IMR-90 (cell line): ENCODE measurements around the gene CTNNA1. TPM values are rescaled to one million over a fixed set of nuclear protein-coding genes. Genes with fewer than 3 reads are reported as not detected.

Source experiments
- ATAC-seq: fragments of 200-7000 bp; cut with Tn5 transposase; 2 replicates; pipeline ENCODE4 v1.9.1; 2020; ENCODE audit warnings: low read depth, mild to moderate bottlenecking, moderate library complexity
- BruUV-seq: library from RNA; stranded (reverse); fragments of 400-500 nt; replicated peaks from 2 replicates; lab custom pipeline; 2021; lab: Mats Ljungman, UMichigan
- CTCF ChIA-PET: fragments of 300-600 bp; formaldehyde crosslinking; extraction: SDS; loops from one replicate; lab custom pipeline; 2021; ENCODE audit warnings: antibody characterized with exemption; lab: Yijun Ruan, JAX
- POLR2A ChIA-PET: fragments of 300-600 bp; sonication (Branson Sonifier 250); formaldehyde crosslinking; loops from one replicate; lab custom pipeline; 2022; ENCODE audit warnings: antibody characterized with exemption; ENCODE audit not compliant: unreplicated experiment; lab: Charles Lee
- DNase-seq: peaks from one replicate; pipeline ENCODE4 v3.0.0; 2013
- H2AFZ ChIP-seq: replicated peaks from 2 replicates; pipeline ENCODE3; 2013; ENCODE audit warnings: low read length, mild to moderate bottlenecking; ENCODE audit not compliant: poor library complexity
- H2AK5ac ChIP-seq: 2 replicates; pipeline ENCODE4 v1.6.1; 2013; ENCODE audit warnings: low read depth, low read length, inconsistent platforms
- H2AK9ac ChIP-seq: replicated peaks from 2 replicates; pipeline ENCODE3; 2013; ENCODE audit warnings: mild to moderate bottlenecking, low read depth, low read length, moderate library complexity; ENCODE audit not compliant: poor library complexity
- H2BK120ac ChIP-seq: 2 replicates; pipeline ENCODE4 v1.6.1; 2013; ENCODE audit warnings: low read depth, low read length, inconsistent platforms
- H2BK15ac ChIP-seq: 3 replicates; pipeline ENCODE4 v1.6.1; 2013; ENCODE audit warnings: low read depth, low read length, inconsistent platforms
- H2BK20ac ChIP-seq: 2 replicates; pipeline ENCODE4 v1.6.1; 2013; ENCODE audit warnings: low read depth, mild to moderate bottlenecking, inconsistent platforms, low read length, moderate library complexity
- H2BK5ac ChIP-seq: 2 replicates; pipeline ENCODE4 v1.6.1; 2013; ENCODE audit warnings: mild to moderate bottlenecking, low read depth, low read length, inconsistent platforms; ENCODE audit not compliant: poor library complexity, severe bottlenecking
- H3K14ac ChIP-seq: replicated peaks from 2 replicates; pipeline ENCODE4 v1.6.1; 2013; ENCODE audit warnings: low read depth, low read length, inconsistent platforms
- H3K18ac ChIP-seq: 2 replicates; pipeline ENCODE4 v1.6.1; 2013; ENCODE audit warnings: low read depth, low read length, control low read depth
- H3K23ac ChIP-seq: 2 replicates; pipeline ENCODE4 v1.6.1; 2013; ENCODE audit warnings: low read depth, low read length, inconsistent platforms
- H3K27ac ChIP-seq: 2 replicates; pipeline ENCODE4 v1.5.1; 2013; ENCODE audit warnings: mild to moderate bottlenecking, control low read depth, low read length; ENCODE audit not compliant: insufficient read depth
- H3K27me3 ChIP-seq: 2 replicates; pipeline ENCODE4 v1.6.1; 2013; ENCODE audit warnings: low read length; ENCODE audit not compliant: control insufficient read depth, insufficient read depth
- H3K36me3 ChIP-seq: 2 replicates; pipeline ENCODE4 v1.6.1; 2013; ENCODE audit warnings: low read length, mixed read lengths; ENCODE audit not compliant: control insufficient read depth, insufficient read depth
- H3K4ac ChIP-seq: 2 replicates; pipeline ENCODE4 v1.6.1; 2013; ENCODE audit warnings: low read depth, low read length, inconsistent platforms
- H3K4me1 ChIP-seq: 2 replicates; pipeline ENCODE4 v1.6.1; 2013; ENCODE audit warnings: low read length, mixed read lengths; ENCODE audit not compliant: control insufficient read depth, insufficient read depth
- H3K4me2 ChIP-seq: 2 replicates; pipeline ENCODE4 v1.6.1; 2013; ENCODE audit warnings: low read depth, mild to moderate bottlenecking, control low read depth, low read length, moderate library complexity
- H3K4me3 ChIP-seq: 2 replicates; pipeline ENCODE4 v1.5.1; 2013; ENCODE audit warnings: low read depth, mild to moderate bottlenecking, control low read depth, low read length, moderate library complexity; ENCODE audit not compliant: insufficient read depth
- H3K56ac ChIP-seq: 2 replicates; pipeline ENCODE4 v1.6.1; 2013; ENCODE audit warnings: low read length, inconsistent platforms; ENCODE audit not compliant: insufficient read depth; ENCODE audit errors: extremely low read depth
- H3K79me1 ChIP-seq, 2 experiments: 2 replicates each; pipeline ENCODE4 v1.6.1; 2013; ENCODE audit warnings: low read length in 2 of 2, inconsistent platforms in 1 of 2, low read depth in 1 of 2
- H3K9ac ChIP-seq: 2 replicates; pipeline ENCODE4 v1.6.1; 2013; ENCODE audit warnings: low read depth, low read length, control low read depth
- H3K9me1 ChIP-seq: 2 replicates; pipeline ENCODE4 v1.6.1; 2013; ENCODE audit warnings: low read length, inconsistent platforms; ENCODE audit not compliant: insufficient read depth
- H3K9me3 ChIP-seq: 2 replicates; pipeline ENCODE4 v1.6.1; 2013; ENCODE audit warnings: low read length; ENCODE audit not compliant: control insufficient read depth, insufficient read depth
- H4K20me1 ChIP-seq: 2 replicates; pipeline ENCODE4 v1.6.1; 2013; ENCODE audit warnings: low read length, inconsistent platforms; ENCODE audit not compliant: insufficient read depth
- H4K5ac ChIP-seq: 2 replicates; pipeline ENCODE4 v1.6.1; 2013; ENCODE audit warnings: mild to moderate bottlenecking, low read depth, low read length, control low read depth
- H4K8ac ChIP-seq, 2 experiments: 2 replicates each; pipeline ENCODE4 v1.6.1; 2013; ENCODE audit warnings: low read depth in 2 of 2, low read length in 2 of 2, control low read depth in 1 of 2, inconsistent platforms in 1 of 2
- H4K91ac ChIP-seq: 2 replicates; pipeline ENCODE4 v1.6.1; 2013; ENCODE audit warnings: low read depth, low read length, inconsistent platforms; ENCODE audit not compliant: insufficient read depth
- CTCF ChIP-seq: conservative IDR thresholded peaks from 2 replicates; pipeline ENCODE4 v1.5.1; 2012; ENCODE audit warnings: mild to moderate bottlenecking, low read depth, low read length, improper control_type of control experiment
- ELK1 ChIP-seq: fragments of 150-350 bp; IDR thresholded peaks from 2 replicates; pipeline ENCODE4 v1.6.1; 2016; ENCODE audit warnings: low read depth, mild to moderate bottlenecking, low read length, moderate library complexity, borderline replicate concordance
- MAZ ChIP-seq: IDR thresholded peaks from 2 replicates; pipeline ENCODE4 v1.6.1; 2012; ENCODE audit warnings: low read depth, mild to moderate bottlenecking, low read length, improper control_type of control experiment, moderate library complexity, borderline replicate concordance
- RAD21 ChIP-seq: IDR thresholded peaks from 2 replicates; pipeline ENCODE4 v1.6.1; 2012; ENCODE audit warnings: low read length, improper control_type of control experiment
- SMC3 ChIP-seq: fragments of 150-350 bp; IDR thresholded peaks from 2 replicates; pipeline ENCODE4 v1.6.1; 2016; ENCODE audit warnings: low read depth, mild to moderate bottlenecking, antibody characterized with exemption, low read length, moderate library complexity
- WGBS, 2 experiments: methylation state at CpG; one replicate each; pipeline versions ENCODE4 v1.1.5 to v1.1.7; 2013; ENCODE audit warnings: missing lambda C conversion rate in 2 of 2; ENCODE audit not compliant: insufficient read length in 1 of 2; ENCODE audit errors: extremely low coverage in 2 of 2; 5-methylcytosine and 5-hydroxymethylcytosine counted together
- dilution Hi-C: fragments of 300-500 bp; cut with HindIII; formaldehyde crosslinking; loops from one replicate; pipeline ENCODE4 v1.14.3; 2018; ENCODE audit warnings: low sequenced_read_pairs; ENCODE audit not compliant: unreplicated experiment
- in situ Hi-C: fragments of 300-500 bp; cut with MboI; formaldehyde crosslinking; loops from 3 replicates; pipeline ENCODE4 v1.14.3; 2019; ENCODE audit warnings: low sequenced_read_pairs, inconsistent platforms, mixed read lengths
- intact Hi-C: fragments of 100-400 bp; cut with micrococcal nuclease; formaldehyde crosslinking; loops from 2 replicates; pipeline ENCODE4 v1.10.0; 2022
- polyA plus RNA-seq, 3 experiments: library from polyadenylated mRNA; depleted of rRNA; stranded (reverse); fragments of >200 nt; gene quantifications; 2 replicates each; pipeline ENCODE4 v1.2.3, GENCODE V29; 2012; ENCODE audit warnings: low replicate concordance in 1 of 3
- total RNA-seq: library from RNA; depleted of rRNA; stranded (reverse); fragments of >200 nt; gene quantifications from 2 replicates; pipeline ENCODE4 v1.2.3, GENCODE V29; 2012

Gene CTNNA1
- total and polyA plus RNA-seq, 2 of the 4 experiments (the other 2 are of a cell fraction), result 220 to 471 TPM

GRCh38 chr5:138949988-138950387, 196.8 kb downstream of the CTNNA1 start:
- Histone ChIP-seq H2AFZ (no peak overlapping the region), H2BK20ac (no peak overlapping the region), H2AK5ac (no peak overlapping the region), H3K9me1 (peaks cover 8% of the 10 kb centered on the region; the same call in 1 of the 2 replicates), H3K23ac (no peak overlapping the region), H4K20me1 (peaks cover 7% of the 10 kb centered on the region), H3K36me3 (peaks cover 10% of the 10 kb centered on the region; the same call in 1 of the 2 replicates), H3K56ac (no peak overlapping the region), H2BK15ac (no peak overlapping the region), H2BK120ac (no peak overlapping the region), H3K4me2 (no peak overlapping the region), H2BK5ac (no peak overlapping the region), H4K5ac (no peak overlapping the region), H3K27me3 (no peaks in the 10 kb centered on the region), H3K4me3 (no peak overlapping the region), H4K91ac (no peak overlapping the region), H3K14ac (no peak overlapping the region), H3K9me3 (no peaks in the 10 kb centered on the region), H4K8ac (no peak overlapping the region), H3K4ac (no peak overlapping the region), H3K9ac (no peak overlapping the region), H3K4me1 (peaks cover 17% of the 10 kb centered on the region), H3K18ac (no peak overlapping the region), H3K79me1 (no peaks in the 10 kb centered on the region; a peak in 1 of 4 replicates), H2AK9ac (no peak overlapping the region), H3K27ac (no peak overlapping the region)
- in situ Hi-C loops, result no loop called here
- POLR2A ChIA-PET, result no interaction called here
- DNase-seq, result no peak
- CTCF ChIA-PET, result no interaction called here
- dilution Hi-C loops, result no loop called here
- TF ChIP-seq MAZ, result no peak
- no peak for TF ChIP-seq CTCF
- TF ChIP-seq RAD21, result no peak
- no peak for TF ChIP-seq ELK1
- no peak for TF ChIP-seq SMC3
- no TSS peak for BruUV-seq
- ATAC-seq, result no peak
- WGBS, 2 experiments, result no CpG with 5 or more reads among the region's 3 CpGs
- intact Hi-C loops, result no loop called here
